ENCODE results near the gene MARCHF3. TPM values are rescaled to one million over a fixed set of nuclear protein-coding genes. Genes with fewer than 3 reads are reported as not detected.
"Not testable (repeated sequence)": the region's sequence is repeated elsewhere in the genome, so short reads cannot be mapped to it uniquely, and the experiment has no call there.

The MARCHF3 gene
- total RNA-seq, 1 experiment from 2014 or later, result 15.9 TPM

GRCh38 chr5:126868338-126869004 is 161.9 kb downstream of the MARCHF3 start:
- DNase-seq, result no peak
- Histone ChIP-seq H3K4me3 (ENCODE audit: insufficient read depth, low read depth, low read length) (no peak overlapping the region), H3K27me3 (ENCODE audit: control insufficient read depth, insufficient read depth, low read length) (no peaks in the 10 kb centered on the region), H3K36me3 (replicated peaks; ENCODE audit: control insufficient read depth, insufficient read depth, low read length) (no peaks in the 10 kb centered on the region)

GRCh38 chr5:126866851-126867636 is 163.3 kb downstream of the MARCHF3 start:
- Histone ChIP-seq H3K27me3 (ENCODE audit: control insufficient read depth, insufficient read depth, low read length) (no peaks in the 10 kb centered on the region), H3K36me3 (replicated peaks; ENCODE audit: control insufficient read depth, insufficient read depth, low read length) (no peaks in the 10 kb centered on the region), H3K4me3 (ENCODE audit: insufficient read depth, low read depth, low read length) (no peak overlapping the region)
- DNase-seq, result no peak

GRCh38 chr5:126865299-126865698 is 165.1 kb downstream of the MARCHF3 start:
- Histone ChIP-seq H3K27me3 (ENCODE audit: control insufficient read depth, insufficient read depth, low read length) (no peaks in the 10 kb centered on the region), H3K4me3 (ENCODE audit: insufficient read depth, low read depth, low read length) (no peak overlapping the region), H3K36me3 (replicated peaks; ENCODE audit: control insufficient read depth, insufficient read depth, low read length) (no peaks in the 10 kb centered on the region)
- DNase-seq, result no peak

GRCh38 chr5:126864042-126864688 is 166.2 kb downstream of the MARCHF3 start:
- Histone ChIP-seq H3K4me3 (ENCODE audit: insufficient read depth, low read depth, low read length) (no peak overlapping the region), H3K36me3 (replicated peaks; ENCODE audit: control insufficient read depth, insufficient read depth, low read length) (no peaks in the 10 kb centered on the region), H3K27me3 (ENCODE audit: control insufficient read depth, insufficient read depth, low read length) (no peaks in the 10 kb centered on the region)
- peak; percentile 81 for DNase-seq

GRCh38 chr5:126863402-126863801 is 167.0 kb downstream of the MARCHF3 start:
- no peak for DNase-seq
- Histone ChIP-seq H3K4me3 (ENCODE audit: insufficient read depth, low read depth, low read length) (no peak overlapping the region), H3K27me3 (ENCODE audit: control insufficient read depth, insufficient read depth, low read length) (no peaks in the 10 kb centered on the region), H3K36me3 (replicated peaks; ENCODE audit: control insufficient read depth, insufficient read depth, low read length) (no peaks in the 10 kb centered on the region)

- peak; percentile 67 for DNase-seq
- Histone ChIP-seq H3K4me3 (ENCODE audit: insufficient read depth, low read depth, low read length) (no peak overlapping the region), H3K36me3 (replicated peaks; ENCODE audit: control insufficient read depth, insufficient read depth, low read length) (peaks cover 1% of the 10 kb centered on the region; the same call in 1 of the 2 replicates), H3K27me3 (ENCODE audit: control insufficient read depth, insufficient read depth, low read length) (no peaks in the 10 kb centered on the region)
Observed at GRCh38 chr5:126858441-126858840, 171.9 kb downstream of the MARCHF3 start.

GRCh38 chr5:126857472-126858410 is 172.6 kb downstream of the MARCHF3 start:
- Histone ChIP-seq H3K36me3 (replicated peaks; ENCODE audit: control insufficient read depth, insufficient read depth, low read length) (peaks cover 1% of the 10 kb centered on the region; the same call in 1 of the 2 replicates), H3K4me3 (ENCODE audit: insufficient read depth, low read depth, low read length) (no peak overlapping the region), H3K27me3 (ENCODE audit: control insufficient read depth, insufficient read depth, low read length) (no peaks in the 10 kb centered on the region)
- no peak for DNase-seq

- Histone ChIP-seq H3K27me3 (ENCODE audit: control insufficient read depth, insufficient read depth, low read length) (no peaks in the 10 kb centered on the region), H3K36me3 (replicated peaks; ENCODE audit: control insufficient read depth, insufficient read depth, low read length) (peaks cover 1% of the 10 kb centered on the region; the same call in 1 of the 2 replicates), H3K4me3 (ENCODE audit: insufficient read depth, low read depth, low read length) (no peak overlapping the region)
- no peak for DNase-seq
Observed at GRCh38 chr5:126855266-126855665, 175.1 kb downstream of the MARCHF3 start.

- DNase-seq, result no peak
- Histone ChIP-seq H3K4me3 (ENCODE audit: insufficient read depth, low read depth, low read length) (no peak overlapping the region), H3K36me3 (replicated peaks; ENCODE audit: control insufficient read depth, insufficient read depth, low read length) (peaks cover 1% of the 10 kb centered on the region; the same call in 1 of the 2 replicates), H3K27me3 (ENCODE audit: control insufficient read depth, insufficient read depth, low read length) (no peaks in the 10 kb centered on the region)
Observed at GRCh38 chr5:126854526-126855110, 175.7 kb downstream of the MARCHF3 start.

- H3K4me3 ChIP-seq (ENCODE audit: insufficient read depth, low read depth, low read length); DNase-seq; H3K27me3 ChIP-seq (ENCODE audit: control insufficient read depth, insufficient read depth, low read length); H3K36me3 ChIP-seq (replicated peaks; ENCODE audit: control insufficient read depth, insufficient read depth, low read length): not testable (repeated sequence)
Observed at GRCh38 chr5:126853541-126854307, 176.6 kb downstream of the MARCHF3 start.

- Histone ChIP-seq H3K36me3 (replicated peaks; ENCODE audit: control insufficient read depth, insufficient read depth, low read length) (peaks cover 1% of the 10 kb centered on the region; the same call in 1 of the 2 replicates), H3K27me3 (ENCODE audit: control insufficient read depth, insufficient read depth, low read length) (no peaks in the 10 kb centered on the region)
- no peak for DNase-seq
Observed at GRCh38 chr5:126852841-126853271, 177.5 kb downstream of the MARCHF3 start.

GRCh38 chr5:126852091-126852571 is 178.2 kb downstream of the MARCHF3 start:
- Histone ChIP-seq H3K36me3 (replicated peaks; ENCODE audit: control insufficient read depth, insufficient read depth, low read length) (peaks cover 1% of the 10 kb centered on the region; the same call in 1 of the 2 replicates), H3K27me3 (ENCODE audit: control insufficient read depth, insufficient read depth, low read length) (no peaks in the 10 kb centered on the region), H3K4me3 (ENCODE audit: insufficient read depth, low read depth, low read length) (no peak overlapping the region)
- DNase-seq, result no peak

More at GRCh38 chr5:126852841-126853271, 177.5 kb downstream of the MARCHF3 start:
- H3K4me3 ChIP-seq (ENCODE audit: insufficient read depth, low read depth, low read length), result no peak overlapping the region

- Histone ChIP-seq H3K4me3 (ENCODE audit: insufficient read depth, low read depth, low read length) (no peak overlapping the region), H3K36me3 (replicated peaks; ENCODE audit: control insufficient read depth, insufficient read depth, low read length) (peaks cover 1% of the 10 kb centered on the region; the same call in 1 of the 2 replicates), H3K27me3 (ENCODE audit: control insufficient read depth, insufficient read depth, low read length) (no peaks in the 10 kb centered on the region)
- DNase-seq, result no peak
Observed at GRCh38 chr5:126851501-126852011, 178.8 kb downstream of the MARCHF3 start.
